Activated T-helper 9 cell treated with anti-CD3 and anti-CD28 coated beads, Interleukin-2, amount 50 U/mL, for 16 hours (primary cell): ENCODE measurements around the gene C20orf173.
"Not testable (repeated sequence)": the region's sequence is repeated elsewhere in the genome, so short reads cannot be mapped to it uniquely, and the experiment has no call there.

ENCODE experiments used
- DNase-seq: peaks from one replicate; pipeline ENCODE4 v3.0.0-alpha.2; 2020; ENCODE audit warnings: low read depth

C20orf173 gene

GRCh38 chr20:35546127-35546526 is 16.7 kb upstream of the C20orf173 start:
- no peak for DNase-seq

GRCh38 chr20:35544941-35545340 is 15.5 kb upstream of the C20orf173 start:
- not testable (repeated sequence) for DNase-seq

DNA sequence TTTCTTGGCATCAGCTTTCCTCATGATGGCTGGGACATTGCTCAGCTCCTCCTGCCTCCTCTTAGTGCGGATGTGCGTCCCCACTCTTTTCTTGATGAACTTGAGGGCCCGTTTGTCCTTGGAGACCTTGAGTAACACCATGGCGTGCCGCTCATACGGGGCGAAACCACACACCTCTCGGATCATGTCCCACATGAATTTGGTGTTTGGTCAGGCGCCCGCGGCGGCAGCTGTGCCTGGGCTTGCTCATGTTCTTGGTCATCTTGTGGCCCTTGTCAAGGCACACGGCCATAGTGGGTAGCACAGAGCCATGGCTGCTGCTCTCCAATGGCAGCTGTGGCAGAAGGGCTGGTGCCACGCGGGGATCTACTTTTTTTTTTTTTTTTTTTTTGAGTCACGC is 15.0 kb upstream of the C20orf173 start:
- no peak for DNase-seq

DNA sequence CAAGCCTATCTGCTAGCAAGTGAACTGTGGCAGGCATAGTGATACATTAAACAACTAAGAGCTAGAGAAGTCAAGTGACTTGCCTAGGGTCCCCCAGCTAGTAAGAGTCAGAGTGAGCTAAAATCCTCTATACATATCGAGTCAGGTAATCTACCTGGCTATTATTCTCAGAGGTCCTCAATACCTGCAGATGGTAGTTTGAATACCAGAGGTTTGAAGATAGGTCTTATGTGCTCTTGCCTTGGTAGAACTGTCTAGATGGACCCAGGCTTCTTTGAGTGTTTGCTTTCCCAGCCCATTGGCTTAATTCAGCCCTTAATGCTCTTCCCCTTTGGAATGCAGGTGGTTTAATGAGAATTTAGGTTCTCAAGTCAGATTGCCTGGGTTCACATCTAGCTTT is 13.5 kb upstream of the C20orf173 start:
- DNase-seq, result no peak

DNA sequence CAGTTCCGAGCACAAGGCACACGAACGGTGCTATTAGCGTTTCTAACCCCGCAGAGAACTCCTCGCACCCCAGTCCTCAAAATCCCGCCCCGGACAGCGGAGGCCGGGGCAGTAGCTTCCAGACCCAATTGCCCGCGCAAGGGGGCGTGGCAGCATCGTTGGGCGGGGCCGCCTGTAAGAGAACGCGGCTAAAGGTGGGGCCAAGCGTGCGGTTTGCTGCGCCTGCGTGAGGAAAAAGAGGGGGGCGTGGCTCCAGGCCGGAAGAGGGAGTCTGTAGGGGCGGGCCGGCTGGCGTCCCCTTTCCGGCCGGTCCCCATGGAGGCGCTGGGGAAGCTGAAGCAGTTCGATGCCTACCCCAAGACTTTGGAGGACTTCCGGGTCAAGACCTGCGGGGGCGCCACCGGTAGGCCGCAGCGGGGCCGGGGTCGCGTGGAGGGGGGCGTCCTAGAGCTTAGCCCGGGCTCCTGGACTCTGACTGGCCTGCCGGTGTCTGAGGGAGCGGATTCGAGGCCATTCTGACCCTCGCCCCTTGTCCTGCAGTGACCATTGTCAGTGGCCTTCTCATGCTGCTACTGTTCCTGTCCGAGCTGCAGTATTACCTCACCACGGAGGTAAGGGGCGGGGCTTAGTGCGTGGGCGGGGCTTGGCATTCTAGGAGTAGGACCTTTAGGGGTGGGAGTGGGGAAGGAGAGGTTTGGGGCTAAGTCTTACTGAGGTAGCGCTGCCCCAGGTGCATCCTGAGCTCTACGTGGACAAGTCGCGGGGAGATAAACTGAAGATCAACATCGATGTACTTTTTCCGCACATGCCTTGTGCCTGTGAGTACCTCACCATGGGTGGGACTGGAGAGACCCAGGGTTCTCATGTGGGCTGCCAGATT is 12.6 kb upstream of the C20orf173 start, which contains the start of gene ERGIC3:
Gene ERGIC3 (plus strand): TSS at position 296 of the 880 bp plus-strand sequence. CDS start 20 bp downstream, at position 316.
- DNase-seq, result peak; percentile 96

DNA sequence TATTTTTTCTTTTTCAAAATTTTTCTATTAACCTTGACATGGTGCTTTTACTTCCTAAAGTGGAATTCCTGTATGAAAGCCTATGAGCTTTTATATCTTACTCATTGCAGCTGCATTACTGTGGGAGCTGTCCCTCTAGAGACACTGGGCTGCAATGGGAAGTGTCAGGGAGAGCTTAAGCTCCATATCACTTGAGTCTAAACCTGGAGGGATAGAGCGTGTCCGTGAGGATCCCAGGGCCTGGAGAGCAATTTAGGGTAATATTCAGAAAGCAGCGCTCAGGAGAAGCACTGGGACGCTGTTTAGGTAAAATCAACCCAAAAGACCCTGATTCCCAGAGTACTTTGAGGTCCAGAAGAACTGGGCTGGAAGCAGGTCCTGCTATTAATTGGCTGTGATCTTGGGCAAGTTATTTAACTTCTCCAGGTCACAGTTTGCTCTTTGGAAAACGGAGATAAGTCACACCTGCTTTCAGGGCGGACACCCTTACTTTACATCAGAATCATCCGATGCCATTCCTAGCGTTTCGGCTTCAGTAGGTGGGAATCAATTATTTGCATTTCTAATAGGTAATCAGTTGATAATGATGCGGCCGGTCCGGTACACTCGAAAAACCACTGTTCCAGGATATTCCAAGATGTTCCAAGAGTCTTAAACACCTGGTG is 11.8 kb upstream of the C20orf173 start:
- DNase-seq, result no peak

DNA sequence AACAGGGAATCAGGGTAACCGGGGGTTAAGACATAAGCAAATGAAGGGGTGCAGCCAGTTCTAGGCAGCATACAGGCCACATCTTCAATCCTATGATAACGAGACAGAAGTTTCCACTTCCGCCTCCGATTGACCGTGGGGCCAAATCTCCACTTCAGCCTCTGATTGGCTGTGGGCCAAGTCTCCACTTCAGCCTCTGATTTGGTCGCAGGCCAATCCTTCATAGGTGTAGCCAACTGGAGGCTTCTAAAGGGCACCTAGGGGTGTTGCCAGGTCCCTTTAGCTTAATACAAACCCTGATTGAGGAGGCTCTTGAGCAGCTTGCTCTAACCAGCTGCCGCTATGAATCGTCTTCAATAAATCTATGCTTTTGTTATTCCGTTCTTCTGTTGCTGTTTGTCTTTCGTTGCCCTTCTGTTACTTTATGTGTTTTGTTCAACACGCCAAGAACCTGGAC is 10.3 kb upstream of the C20orf173 start:
- no peak for DNase-seq

GRCh38 chr20:35527122-35527769 is 2.2 kb downstream of the C20orf173 start:
- DNase-seq, result no peak

GRCh38 chr20:35525639-35526038 is 3.8 kb downstream of the C20orf173 start:
- no peak for DNase-seq

DNA sequence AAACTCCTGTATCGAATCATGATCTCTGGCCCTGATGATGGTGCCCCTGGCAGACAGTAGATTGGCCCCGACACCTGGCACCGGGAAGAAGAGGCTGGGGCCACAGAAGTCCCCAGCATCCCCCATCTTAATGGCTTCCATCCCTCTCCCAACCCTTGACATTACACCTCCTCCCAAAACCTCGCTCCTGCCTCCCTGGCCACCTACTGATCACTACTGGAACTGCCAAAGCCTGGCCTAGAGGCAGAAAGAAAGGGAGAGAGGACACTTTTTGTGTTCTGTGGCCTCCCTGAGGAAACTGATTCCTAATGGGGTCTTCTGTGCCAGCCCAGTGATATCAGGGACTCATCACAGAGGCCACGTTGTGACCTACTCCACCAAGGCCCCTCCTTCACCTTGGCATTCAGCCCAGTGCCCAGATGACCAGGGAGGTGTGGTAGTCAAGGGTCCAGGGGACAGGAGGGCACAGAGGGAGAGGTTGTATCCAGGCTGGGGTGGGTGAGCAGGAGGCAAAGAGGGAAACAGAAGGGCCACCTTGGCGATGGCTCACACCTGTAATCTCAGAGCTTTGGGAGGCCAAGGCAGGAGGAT is 6.1 kb downstream of the C20orf173 start:
- DNase-seq, result peak; percentile 5

- no peak for DNase-seq
These were observed 10.5 kb downstream of the C20orf173 start for GRCh38 chr20:35518955-35519354.

GRCh38 chr20:35517767-35518166 is 11.7 kb downstream of the C20orf173 start:
- not testable (repeated sequence) for DNase-seq

GRCh38 chr20:35517125-35517524 is 12.3 kb downstream of the C20orf173 start:
- no peak for DNase-seq

- no peak for DNase-seq
These were observed 13.4 kb downstream of the C20orf173 start for GRCh38 chr20:35515949-35516645.

GRCh38 chr20:35515341-35515740 is 14.1 kb downstream of the C20orf173 start:
- DNase-seq, result no peak

GRCh38 chr20:35514371-35514932 is 15.0 kb downstream of the C20orf173 start:
- no peak for DNase-seq

DNA sequence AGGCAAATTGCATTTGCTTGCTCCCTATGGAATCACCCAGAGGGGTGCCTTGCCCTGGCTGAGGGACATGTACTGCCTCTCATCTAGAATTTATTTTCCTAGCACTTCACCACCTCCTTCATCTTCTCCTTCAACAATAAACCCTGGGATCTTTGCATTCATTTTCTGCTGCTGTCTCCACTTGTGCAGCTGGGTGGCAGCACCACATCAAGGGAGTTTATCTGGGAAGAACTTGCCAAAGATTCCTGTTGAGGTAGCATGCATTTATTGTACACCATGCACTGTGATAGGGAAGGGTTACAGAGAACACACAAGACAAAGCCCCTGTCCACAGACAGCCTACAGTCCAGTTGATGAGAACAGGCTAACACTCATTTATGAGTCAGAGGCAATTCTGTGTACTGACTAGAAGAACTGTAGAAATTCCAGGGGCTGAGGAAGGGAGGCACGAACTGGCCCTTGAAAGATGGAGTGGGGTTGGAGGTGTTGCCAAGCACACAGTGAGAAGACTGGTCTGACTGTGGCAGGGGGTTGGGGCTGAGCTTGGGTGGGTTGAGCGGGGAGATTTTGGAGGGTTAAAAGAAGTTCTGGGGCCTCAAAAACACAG is 17.5 kb downstream of the C20orf173 start:
- DNase-seq, result no peak

GRCh38 chr20:35510951-35511735 is 18.3 kb downstream of the C20orf173 start:
- DNase-seq, result no peak

GRCh38 chr20:35508493-35509218 is 20.8 kb downstream of the C20orf173 start:
- DNase-seq, result no peak
